PC-3 (cell line): ENCODE results near the gene KIF13A. TPM values are rescaled to one million over a fixed set of nuclear protein-coding genes. Genes with fewer than 3 reads are reported as not detected.

Source experiments
- ATAC-seq: fragments of 200-7000 bp; cut with Tn5 transposase; 2 replicates; pipeline ENCODE4 v1.9.1; 2020; ENCODE audit warnings: mild to moderate bottlenecking, moderate library complexity
- BruUV-seq: library from RNA; stranded (reverse); fragments of 400-500 nt; replicated peaks from 2 replicates; lab custom pipeline; 2021; lab: Mats Ljungman, UMichigan
- CTCF ChIA-PET: fragments of 300-600 bp; sonication (Branson Sonifier 250); formaldehyde crosslinking; loops from one replicate; lab custom pipeline; 2022; ENCODE audit warnings: antibody characterized with exemption; lab: Charles Lee
- POLR2A ChIA-PET: fragments of 300-600 bp; sonication (Branson Sonifier 250); formaldehyde crosslinking; loops from one replicate; lab custom pipeline; 2022; ENCODE audit warnings: antibody characterized with exemption; ENCODE audit not compliant: unreplicated experiment; lab: Charles Lee
- DNase-seq: peaks from one replicate; pipeline ENCODE4 v3.0.0-alpha.2; 2015
- H2AFZ ChIP-seq: fragments of 300-600 bp; sonication (generic); 2 replicates; pipeline ENCODE4 v1.6.0; 2016; ENCODE audit warnings: antibody characterized with exemption, low read length
- H3F3A ChIP-seq: fragments of 300-600 bp; sonication (generic); one replicate; pipeline ENCODE4 v1.6.0; 2017; ENCODE audit warnings: antibody characterized with exemption, low read length, control low read depth, mild to moderate bottlenecking; ENCODE audit not compliant: unreplicated experiment
- H3K27ac ChIP-seq: fragments of 300-600 bp; sonication (generic); 2 replicates; pipeline ENCODE4 v1.5.1; 2016; ENCODE audit warnings: mild to moderate bottlenecking, low read length
- H3K27me3 ChIP-seq: fragments of 300-600 bp; sonication (generic); 2 replicates; pipeline ENCODE4 v1.6.1; 2016; ENCODE audit warnings: low read length, mixed read lengths
- H3K36me3 ChIP-seq: fragments of 300-600 bp; sonication (generic); 2 replicates; pipeline ENCODE4 v1.6.1; 2016; ENCODE audit warnings: low read depth, mixed run types, low read length, mixed read lengths
- H3K4me1 ChIP-seq: fragments of 300-600 bp; sonication (generic); 2 replicates; pipeline ENCODE4 v1.5.1; 2016; ENCODE audit warnings: low read length; ENCODE audit not compliant: insufficient read depth
- H3K4me2 ChIP-seq: fragments of 300-600 bp; sonication (generic); 2 replicates; pipeline ENCODE4 v1.6.0; 2016; ENCODE audit warnings: low read length
- H3K4me3 ChIP-seq: fragments of 300-600 bp; sonication (generic); 2 replicates; pipeline ENCODE4 v1.5.1; 2016; ENCODE audit warnings: mild to moderate bottlenecking, low read length, mixed read lengths
- H3K79me2 ChIP-seq: fragments of 300-600 bp; sonication (generic); 2 replicates; pipeline ENCODE4 v1.6.1; 2017; ENCODE audit warnings: low read length, mixed read lengths
- H3K9ac ChIP-seq: fragments of 300-600 bp; sonication (generic); 2 replicates; pipeline ENCODE4 v1.6.0; 2016; ENCODE audit warnings: mild to moderate bottlenecking, low read length
- H3K9me2 ChIP-seq: fragments of 300-600 bp; sonication (generic); replicated peaks from 2 replicates; pipeline ENCODE4 v1.6.1; 2016; ENCODE audit warnings: mixed run types, low read length, mixed read lengths
- H3K9me3 ChIP-seq: fragments of 300-600 bp; sonication (generic); 2 replicates; pipeline ENCODE4 v1.6.1; 2016; ENCODE audit warnings: low read length, mixed read lengths
- H4K20me1 ChIP-seq: fragments of 300-600 bp; sonication (generic); 2 replicates; pipeline ENCODE4 v1.6.1; 2016; ENCODE audit warnings: low read length, mixed read lengths
- EZH2 ChIP-seq: fragments of 300-600 bp; sonication (generic); IDR thresholded peaks from one replicate; pipeline ENCODE4 v1.6.1; 2017; ENCODE audit warnings: antibody characterized with exemption, mild to moderate bottlenecking, low read length; ENCODE audit not compliant: unreplicated experiment
- EZH2phosphoT487 ChIP-seq: fragments of 300-600 bp; sonication (generic); IDR thresholded peaks from 2 replicates; pipeline ENCODE4 v1.6.1; 2018; ENCODE audit warnings: mild to moderate bottlenecking, antibody characterized with exemption, low read length, borderline replicate concordance
- intact Hi-C: fragments of 100-400 bp; cut with micrococcal nuclease; formaldehyde crosslinking; loops from 2 replicates; pipeline ENCODE4 v1.9.0; 2023
- total RNA-seq: library from RNA; depleted of rRNA; stranded (reverse); fragments of >200 nt; gene quantifications from 2 replicates; pipeline ENCODE4 v1.2.3, GENCODE V29; 2014
- TF ChIP-seq, protein P1 (sequence below): fragments of 300-600 bp; sonication (generic); conservative IDR thresholded peaks from 2 replicates; pipeline ENCODE4 v1.5.1; 2017; ENCODE audit warnings: antibody characterized with exemption, low read depth, mild to moderate bottlenecking, low read length

Gene KIF13A
- total RNA-seq, 1 experiment from 2014 or later = 21.3 TPM

DNA sequence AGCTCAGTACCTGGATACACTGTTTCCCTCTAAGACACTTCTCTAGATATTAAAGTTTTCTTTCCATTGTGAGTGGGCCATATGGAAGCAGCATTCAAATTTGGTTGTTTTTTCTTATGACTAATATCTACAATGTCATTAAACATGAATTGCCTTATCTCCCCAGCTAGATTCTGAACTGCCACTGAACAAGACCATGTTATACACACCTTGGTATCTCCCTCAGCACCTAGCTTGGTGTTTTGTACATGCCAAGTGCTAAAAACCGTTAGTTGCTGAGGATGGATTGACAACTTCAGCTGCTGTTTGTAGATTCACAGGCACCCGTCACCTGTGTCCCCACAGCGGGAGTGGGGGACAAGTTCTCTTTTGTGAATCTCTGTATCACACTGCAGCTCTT lies 131.1 kb downstream of the KIF13A start:
- Histone ChIP-seq H3K79me2 (no peaks in the 10 kb centered on the region), H3K9ac (no peak overlapping the region), H3F3A (no peaks in the 10 kb centered on the region), H3K27me3 (no peaks in the 10 kb centered on the region), H3K4me3 (no peak overlapping the region), H3K36me3 (no peaks in the 10 kb centered on the region), H2AFZ (no peak overlapping the region), H3K4me2 (no peak overlapping the region), H3K9me2 (no peaks in the 10 kb centered on the region), H3K9me3 (no peaks in the 10 kb centered on the region), H3K4me1 (peaks cover 20% of the 10 kb centered on the region), H4K20me1 (no peaks in the 10 kb centered on the region), H3K27ac (no peak overlapping the region)
- ATAC-seq (no peak), DNase-seq (no peak)
- CTCF ChIA-PET = no interaction called here
- TF ChIP-seq EZH2phosphoT487 = no peak
- TF ChIP-seq, protein P1, sequence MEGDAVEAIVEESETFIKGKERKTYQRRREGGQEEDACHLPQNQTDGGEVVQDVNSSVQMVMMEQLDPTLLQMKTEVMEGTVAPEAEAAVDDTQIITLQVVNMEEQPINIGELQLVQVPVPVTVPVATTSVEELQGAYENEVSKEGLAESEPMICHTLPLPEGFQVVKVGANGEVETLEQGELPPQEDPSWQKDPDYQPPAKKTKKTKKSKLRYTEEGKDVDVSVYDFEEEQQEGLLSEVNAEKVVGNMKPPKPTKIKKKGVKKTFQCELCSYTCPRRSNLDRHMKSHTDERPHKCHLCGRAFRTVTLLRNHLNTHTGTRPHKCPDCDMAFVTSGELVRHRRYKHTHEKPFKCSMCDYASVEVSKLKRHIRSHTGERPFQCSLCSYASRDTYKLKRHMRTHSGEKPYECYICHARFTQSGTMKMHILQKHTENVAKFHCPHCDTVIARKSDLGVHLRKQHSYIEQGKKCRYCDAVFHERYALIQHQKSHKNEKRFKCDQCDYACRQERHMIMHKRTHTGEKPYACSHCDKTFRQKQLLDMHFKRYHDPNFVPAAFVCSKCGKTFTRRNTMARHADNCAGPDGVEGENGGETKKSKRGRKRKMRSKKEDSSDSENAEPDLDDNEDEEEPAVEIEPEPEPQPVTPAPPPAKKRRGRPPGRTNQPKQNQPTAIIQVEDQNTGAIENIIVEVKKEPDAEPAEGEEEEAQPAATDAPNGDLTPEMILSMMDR = no peak
- no peak for TF ChIP-seq EZH2
- POLR2A ChIA-PET = no interaction called here
- intact Hi-C loops = no loop called here
- BruUV-seq = no TSS peak

DNA sequence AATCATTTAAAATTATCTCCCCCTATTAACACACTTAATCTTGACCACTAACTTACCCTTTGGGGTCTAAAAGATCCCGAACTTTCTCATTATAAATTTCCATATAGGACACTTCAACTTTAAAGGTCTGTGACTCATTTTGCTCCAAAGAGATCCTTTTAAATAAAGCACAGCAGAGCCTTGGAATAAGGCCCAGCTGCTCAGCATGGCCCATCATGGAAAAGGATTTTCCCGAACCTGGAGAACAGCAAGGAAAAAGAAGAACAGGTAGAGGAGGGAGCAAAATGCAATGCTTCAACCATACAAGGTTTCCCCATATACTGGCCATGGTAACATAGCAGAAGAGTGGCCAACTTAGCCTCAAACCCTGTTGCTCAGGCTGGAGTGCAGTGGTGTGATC lies 132.1 kb downstream of the KIF13A start:
- H3K79me2 ChIP-seq = no peaks in the 10 kb centered on the region
- intact Hi-C loops = no loop called here
- no peak overlapping the region for H3K27ac ChIP-seq
- no peak overlapping the region for H3K4me3 ChIP-seq
- H3K4me2 ChIP-seq = no peak overlapping the region
- POLR2A ChIA-PET = no interaction called here
- H4K20me1 ChIP-seq = no peaks in the 10 kb centered on the region
- H2AFZ ChIP-seq = no peak overlapping the region
- no peaks in the 10 kb centered on the region for H3K9me3 ChIP-seq
- CTCF ChIA-PET = no interaction called here
- no peak for DNase-seq
- no peak overlapping the region for H3K9ac ChIP-seq
- H3K4me1 ChIP-seq = peaks cover 28% of the 10 kb centered on the region
- no peaks in the 10 kb centered on the region for H3K36me3 ChIP-seq
- BruUV-seq = no TSS peak
- TF ChIP-seq EZH2phosphoT487 (no peak), EZH2 (no peak)
- TF ChIP-seq, protein P1 = no peak
- ATAC-seq = no peak
- no peaks in the 10 kb centered on the region for H3F3A ChIP-seq
- H3K27me3 ChIP-seq = no peaks in the 10 kb centered on the region
- H3K9me2 ChIP-seq = no peaks in the 10 kb centered on the region

DNA sequence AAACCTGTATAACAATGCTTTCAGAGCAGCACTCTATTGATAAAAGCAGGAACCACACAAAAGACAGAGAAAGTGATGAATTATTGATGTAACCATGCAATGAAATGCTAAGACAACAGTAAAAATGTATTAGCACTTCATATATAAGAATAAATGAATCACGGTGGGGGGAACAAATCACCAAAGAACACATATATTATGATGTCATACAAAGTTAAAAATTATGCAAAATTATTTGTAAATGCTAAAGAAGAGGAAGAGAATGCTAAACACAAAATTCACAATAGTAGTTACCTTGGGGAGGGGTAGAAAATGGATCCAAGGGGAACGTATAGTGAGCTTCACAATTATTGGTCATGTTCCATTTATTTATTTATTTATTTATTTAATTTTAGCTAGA lies 133.9 kb downstream of the KIF13A start:
- no peak overlapping the region for H3K9ac ChIP-seq
- DNase-seq = no peak
- no TSS peak for BruUV-seq
- no peak for ATAC-seq
- peaks cover 11% of the 10 kb centered on the region; the same call in 1 of the 2 replicates for H3K36me3 ChIP-seq
- POLR2A ChIA-PET = no interaction called here
- no peaks in the 10 kb centered on the region for H3K27me3 ChIP-seq
- peaks cover 32% of the 10 kb centered on the region for H3K4me1 ChIP-seq
- H3K4me2 ChIP-seq = no peak overlapping the region
- intact Hi-C loops = loop anchor here (5.0 kb wide), 1 partner anchor 134 kb away; the partner anchor contains the start of gene KIF13A
- H3K79me2 ChIP-seq = no peaks in the 10 kb centered on the region
- no peak overlapping the region for H2AFZ ChIP-seq
- H3K9me3 ChIP-seq = no peaks in the 10 kb centered on the region
- no peaks in the 10 kb centered on the region for H3F3A ChIP-seq
- CTCF ChIA-PET = no interaction called here
- no peaks in the 10 kb centered on the region for H4K20me1 ChIP-seq
- no peak for TF ChIP-seq EZH2phosphoT487
- TF ChIP-seq EZH2 = no peak
- TF ChIP-seq, protein P1 = no peak
- H3K4me3 ChIP-seq = no peak overlapping the region
- H3K27ac ChIP-seq = no peak overlapping the region
- no peaks in the 10 kb centered on the region for H3K9me2 ChIP-seq
